PC-9 (cell line): Measurements from ENCODE around the gene USP10. TPM values are rescaled to one million over a fixed set of nuclear protein-coding genes. Genes with fewer than 3 reads are reported as not detected.

Experiments used
- BruUV-seq: library from RNA; stranded (reverse); fragments of 400-500 nt; replicated peaks from 2 replicates; lab custom pipeline; 2021; lab: Mats Ljungman, UMichigan
- CTCF ChIA-PET: fragments of 300-600 bp; sonication (Branson Sonifier 250); formaldehyde crosslinking; loops from one replicate; lab custom pipeline; 2022; ENCODE audit warnings: antibody characterized with exemption; lab: Charles Lee
- POLR2A ChIA-PET: fragments of 300-600 bp; sonication (Branson Sonifier 250); formaldehyde crosslinking; loops from one replicate; lab custom pipeline; 2022; ENCODE audit warnings: antibody characterized with exemption; ENCODE audit not compliant: unreplicated experiment; lab: Charles Lee
- DNase-seq, 2 experiments: peaks; one replicate each; pipeline versions ENCODE4 v3.0.0 to v3.0.0-alpha.2; 2015 to 2022; ENCODE audit warnings: mixed read lengths in 1 of 2
- H2AFZ ChIP-seq: fragments of 200-600 bp; sonication (generic); 2 replicates; pipeline ENCODE4 v1.8.1; 2017; ENCODE audit warnings: antibody characterized with exemption
- H3F3A ChIP-seq: fragments of 200-600 bp; sonication (generic); 2 replicates; pipeline ENCODE4 v1.8.1; 2017; ENCODE audit warnings: antibody characterized with exemption, mild to moderate bottlenecking, low read depth; ENCODE audit not compliant: insufficient read depth
- H3K27ac ChIP-seq: fragments of 200-600 bp; sonication (generic); 2 replicates; pipeline ENCODE4 v1.6.1; 2016; ENCODE audit warnings: mixed run types
- H3K27me3 ChIP-seq: fragments of 200-600 bp; sonication (generic); 2 replicates; pipeline ENCODE4 v1.6.1; 2016; ENCODE audit warnings: low read depth, mixed run types; ENCODE audit not compliant: insufficient read depth
- H3K36me3 ChIP-seq: fragments of 200-600 bp; sonication (generic); 2 replicates; pipeline ENCODE4 v1.6.1; 2016; ENCODE audit warnings: low read depth, mixed run types
- H3K4me1 ChIP-seq: fragments of 200-600 bp; sonication (generic); replicated peaks from 2 replicates; pipeline ENCODE4 v1.6.1; 2016; ENCODE audit warnings: mixed run types; ENCODE audit not compliant: insufficient read depth
- H3K4me2 ChIP-seq: fragments of 200-600 bp; sonication (generic); 2 replicates; pipeline ENCODE4 v1.6.1; 2017; ENCODE audit warnings: mixed run types
- H3K4me3 ChIP-seq: fragments of 200-600 bp; sonication (generic); 2 replicates; pipeline ENCODE4 v1.6.1; 2016; ENCODE audit warnings: mixed run types
- H3K79me2 ChIP-seq: fragments of 200-600 bp; sonication (generic); 2 replicates; pipeline ENCODE4 v1.6.1; 2017; ENCODE audit warnings: low read depth, mixed run types
- H3K9me2 ChIP-seq: fragments of 200-600 bp; sonication (generic); 2 replicates; pipeline ENCODE4 v1.8.1; 2017; ENCODE audit warnings: mild to moderate bottlenecking; ENCODE audit not compliant: insufficient read depth
- H3K9me3 ChIP-seq: fragments of 200-600 bp; sonication (generic); 2 replicates; pipeline ENCODE4 v1.8.1; 2016; ENCODE audit warnings: low read depth; ENCODE audit not compliant: insufficient read depth
- H4K20me1 ChIP-seq: fragments of 200-600 bp; sonication (generic); 2 replicates; pipeline ENCODE4 v1.8.1; 2017; ENCODE audit not compliant: insufficient read depth
- EZH2 ChIP-seq: fragments of 200-600 bp; sonication (generic); IDR thresholded peaks from 2 replicates; pipeline ENCODE4 v1.8.0; 2017; ENCODE audit warnings: antibody characterized with exemption, low read depth
- intact Hi-C: fragments of 100-400 bp; cut with micrococcal nuclease; formaldehyde crosslinking; loops from one replicate; pipeline ENCODE4 v1.10.0; 2022; ENCODE audit not compliant: unreplicated experiment
- total RNA-seq: library from RNA; stranded (reverse); gene quantifications from 2 replicates; pipeline ENCODE4 v1.2.3, GENCODE V29; 2021
- TF ChIP-seq, protein P1 (sequence below): fragments of 200-600 bp; sonication (generic); conservative IDR thresholded peaks from 2 replicates; pipeline ENCODE4 v1.6.1; 2017; ENCODE audit warnings: mixed run types, antibody characterized with exemption, mild to moderate bottlenecking, moderate library complexity

The USP10 gene
- total RNA-seq, 1 experiment from 2014 or later, result 109 TPM

DNA sequence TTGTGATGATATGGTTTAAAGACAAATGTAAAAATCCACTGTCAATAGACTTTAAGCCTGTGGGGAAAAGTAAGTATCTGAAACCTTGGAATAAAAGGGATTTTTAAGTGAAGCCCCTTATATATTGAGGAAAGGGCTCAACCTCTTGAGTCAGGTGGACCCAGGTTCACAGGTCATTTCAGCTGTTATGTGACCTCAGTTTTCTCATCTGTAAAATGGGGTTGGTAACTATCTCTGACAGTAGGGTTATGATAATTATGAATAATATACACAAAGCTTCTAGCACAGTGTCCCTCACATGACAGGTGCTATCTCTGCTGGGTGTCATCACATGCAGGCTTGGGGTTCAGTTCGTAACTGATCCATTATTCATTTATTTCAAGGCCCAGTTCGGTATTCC is 57.0 kb downstream of the USP10 start:
- no peaks in the 10 kb centered on the region for H3K9me3 ChIP-seq
- no peak overlapping the region for H3K27ac ChIP-seq
- BruUV-seq, result no TSS peak
- peaks cover 59% of the 10 kb centered on the region for H3K79me2 ChIP-seq
- H4K20me1 ChIP-seq, result peaks cover 77% of the 10 kb centered on the region
- no peak overlapping the region for H2AFZ ChIP-seq
- no peak overlapping the region for H3K4me3 ChIP-seq
- DNase-seq, result no peak
- H3K9me2 ChIP-seq, result no peaks in the 10 kb centered on the region
- ChIA-PET POLR2A (no interaction called here), CTCF (interaction anchor here (0.6 kb wide), 2 partner anchors 212 to 233 kb away, joined by 5 read pairs; no protein-coding TSS in a partner anchor)
- peaks cover 32% of the 10 kb centered on the region for H3F3A ChIP-seq
- no peak overlapping the region for H3K4me2 ChIP-seq
- peaks cover 29% of the 10 kb centered on the region for H3K36me3 ChIP-seq
- TF ChIP-seq, protein P1, sequence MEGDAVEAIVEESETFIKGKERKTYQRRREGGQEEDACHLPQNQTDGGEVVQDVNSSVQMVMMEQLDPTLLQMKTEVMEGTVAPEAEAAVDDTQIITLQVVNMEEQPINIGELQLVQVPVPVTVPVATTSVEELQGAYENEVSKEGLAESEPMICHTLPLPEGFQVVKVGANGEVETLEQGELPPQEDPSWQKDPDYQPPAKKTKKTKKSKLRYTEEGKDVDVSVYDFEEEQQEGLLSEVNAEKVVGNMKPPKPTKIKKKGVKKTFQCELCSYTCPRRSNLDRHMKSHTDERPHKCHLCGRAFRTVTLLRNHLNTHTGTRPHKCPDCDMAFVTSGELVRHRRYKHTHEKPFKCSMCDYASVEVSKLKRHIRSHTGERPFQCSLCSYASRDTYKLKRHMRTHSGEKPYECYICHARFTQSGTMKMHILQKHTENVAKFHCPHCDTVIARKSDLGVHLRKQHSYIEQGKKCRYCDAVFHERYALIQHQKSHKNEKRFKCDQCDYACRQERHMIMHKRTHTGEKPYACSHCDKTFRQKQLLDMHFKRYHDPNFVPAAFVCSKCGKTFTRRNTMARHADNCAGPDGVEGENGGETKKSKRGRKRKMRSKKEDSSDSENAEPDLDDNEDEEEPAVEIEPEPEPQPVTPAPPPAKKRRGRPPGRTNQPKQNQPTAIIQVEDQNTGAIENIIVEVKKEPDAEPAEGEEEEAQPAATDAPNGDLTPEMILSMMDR, result no peak
- no peak for TF ChIP-seq EZH2
- intact Hi-C loops, result no loop called here
- H3K27me3 ChIP-seq, result no peaks in the 10 kb centered on the region
- H3K4me1 ChIP-seq, result peaks cover 5% of the 10 kb centered on the region; the same call in 1 of the 2 replicates

DNA sequence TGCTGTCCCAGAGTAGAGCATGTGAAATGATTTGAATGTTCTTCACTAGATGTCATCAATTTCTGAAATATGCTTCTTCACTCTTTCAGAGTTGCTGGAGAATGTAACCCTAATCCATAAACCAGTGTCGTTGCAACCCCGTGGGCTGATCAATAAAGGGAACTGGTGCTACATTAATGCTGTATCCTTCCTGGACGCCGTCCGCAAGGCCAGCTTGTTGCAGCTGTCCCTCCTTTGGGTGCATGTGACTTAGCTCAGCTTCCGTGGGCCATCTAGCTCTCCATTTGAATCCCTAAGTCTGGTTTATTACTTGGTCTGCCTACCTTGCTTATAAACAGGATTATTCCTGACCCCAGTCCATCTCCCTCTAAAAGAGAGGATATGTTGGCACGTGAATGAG is 58.8 kb downstream of the USP10 start:
- Histone ChIP-seq H4K20me1 (peaks cover 65% of the 10 kb centered on the region), H3K9me2 (no peaks in the 10 kb centered on the region), H3K4me2 (no peak overlapping the region), H3K9me3 (no peaks in the 10 kb centered on the region), H3K27me3 (no peaks in the 10 kb centered on the region), H2AFZ (no peak overlapping the region), H3K4me3 (no peak overlapping the region), H3K79me2 (peaks cover 50% of the 10 kb centered on the region), H3K27ac (no peak overlapping the region), H3K36me3 (peaks cover 40% of the 10 kb centered on the region), H3F3A (peaks cover 27% of the 10 kb centered on the region; the same call in 1 of the 2 replicates), H3K4me1 (no peaks in the 10 kb centered on the region)
- CTCF ChIA-PET, result no interaction called here
- intact Hi-C loops, result no loop called here
- DNase-seq, result no peak
- POLR2A ChIA-PET, result no interaction called here
- BruUV-seq, result no TSS peak
- TF ChIP-seq, protein P1, result no peak
- TF ChIP-seq EZH2, result no peak

DNA sequence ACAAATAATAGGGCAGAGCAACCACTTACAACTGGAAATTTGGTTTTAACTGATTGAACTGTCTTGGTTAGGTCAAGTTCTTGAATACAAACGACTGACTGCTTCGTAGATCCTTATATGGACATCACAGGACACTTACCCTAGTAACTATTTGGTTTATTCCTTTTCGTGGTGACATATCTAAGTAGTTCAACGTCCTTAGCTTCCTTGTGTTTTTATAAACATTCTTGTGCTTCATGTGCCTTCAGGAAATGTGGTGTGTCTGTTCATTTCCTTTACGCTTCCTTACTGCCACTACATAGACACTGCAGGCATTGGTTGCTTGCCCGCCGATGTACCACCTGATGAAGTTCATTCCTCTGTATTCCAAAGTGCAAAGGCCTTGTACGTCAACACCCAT is 59.3 kb downstream of the USP10 start:
- Histone ChIP-seq H3K79me2 (peaks cover 48% of the 10 kb centered on the region), H3K9me3 (no peaks in the 10 kb centered on the region)

More for the DNA sequence above, 59.3 kb downstream of the USP10 start:
- intact Hi-C loops, result no loop called here
- Histone ChIP-seq H3K4me1 (no peaks in the 10 kb centered on the region), H3K9me2 (no peaks in the 10 kb centered on the region), H3F3A (peaks cover 23% of the 10 kb centered on the region; the same call in 1 of the 2 replicates), H3K4me2 (no peak overlapping the region), H2AFZ (no peak overlapping the region), H3K27ac (no peak overlapping the region), H4K20me1 (peaks cover 61% of the 10 kb centered on the region), H3K4me3 (no peak overlapping the region), H3K27me3 (no peaks in the 10 kb centered on the region), H3K36me3 (peaks cover 44% of the 10 kb centered on the region)
- CTCF ChIA-PET, result no interaction called here
- BruUV-seq, result no TSS peak
- TF ChIP-seq, protein P1, result no peak
- no peak for TF ChIP-seq EZH2
- POLR2A ChIA-PET, result no interaction called here
- DNase-seq, result no peak
